Sigmoid colon (tissue), 7 donors: ENCODE data around the gene ATOX1. TPM values are rescaled to one million over a fixed set of nuclear protein-coding genes. Genes with fewer than 3 reads are reported as not detected.

Source experiments
- DNase-seq: peaks from one replicate; pipeline ENCODE4 v3.0.0-alpha.2; 2019
- H3K27ac ChIP-seq, 4 donors: fragments of 200-600 bp; sonication (generic); one replicate each; pipeline ENCODE4 v1.5.1; 2016 to 2019; ENCODE audit warnings: mild to moderate bottlenecking in 1 of 4
- H3K27me3 ChIP-seq, 3 donors: fragments of 200-600 bp; sonication (generic); one replicate each; pipeline ENCODE4 v1.5.1; 2019; ENCODE audit warnings: mild to moderate bottlenecking in 1 of 3
- H3K36me3 ChIP-seq, 4 donors: fragments of 200-600 bp; sonication (generic); one replicate each; pipeline ENCODE4 v1.5.1; 2016 to 2019
- H3K4me1 ChIP-seq, 4 donors: fragments of 200-600 bp; sonication (generic); one replicate each; pipeline ENCODE4 v1.5.1; 2017 to 2019
- H3K4me3 ChIP-seq, 4 donors: fragments of 200-600 bp; sonication (generic); one replicate each; pipeline ENCODE4 v1.5.1; 2017 to 2019; ENCODE audit warnings: mild to moderate bottlenecking in 2 of 4, moderate library complexity in 1 of 4
- H3K9me3 ChIP-seq, 4 donors: fragments of 200-600 bp in 3 of 4; sonication (generic) in 3 of 4; one replicate each; pipeline versions ENCODE4 v1.5.1 to v1.6.1; 2013 to 2019
- EP300 ChIP-seq, 4 donors: sonication (generic); formaldehyde crosslinking; IDR thresholded peaks; one replicate each; pipeline ENCODE4 v1.6.1; 2017; ENCODE audit warnings: antibody characterized with exemption in 4 of 4
- POLR2A ChIP-seq, 2 donors: fragments of 450-650 bp; IDR thresholded peaks; one replicate each; pipeline ENCODE4 v1.6.1; 2016; ENCODE audit warnings: antibody characterized with exemption in 2 of 2, mild to moderate bottlenecking in 2 of 2, moderate library complexity in 2 of 2
- POLR2AphosphoS5 ChIP-seq, 4 donors: sonication (generic); formaldehyde crosslinking; IDR thresholded peaks; one replicate each; pipeline ENCODE4 v1.6.1; 2017; ENCODE audit warnings: antibody characterized with exemption in 4 of 4
- WGBS, 2 donors: extraction: QIAGEN DNeasy Blood & Tissue Kit; methylation state at CpG; one replicate each; pipeline ENCODE4 v1.1.7; 2013; 5-methylcytosine and 5-hydroxymethylcytosine counted together
- intact Hi-C: fragments of 100-400 bp; cut with DNase I; formaldehyde crosslinking; loops from one replicate; pipeline ENCODE4 v1.15.1; 2023
- polyA plus RNA-seq, 3 donors: library from polyadenylated mRNA; stranded (reverse); fragments of 200-250 nt; gene quantifications; one replicate each; pipeline ENCODE4 v1.2.3, GENCODE V29; 2013
- total RNA-seq, 4 donors: library from RNA; depleted of rRNA; stranded (reverse); fragments of >200 nt; gene quantifications; one replicate each; pipeline ENCODE4 v1.1.0, GENCODE V29; 2016
- TF ChIP-seq, protein P1 (sequence below), 4 experiments: fragments of 450-650 bp in 3 of 4; fragments of 200-600 bp in 1 of 4; IDR thresholded peaks; one replicate each; pipeline ENCODE4 v1.5.1; 2016 to 2019; ENCODE audit warnings: antibody characterized with exemption in 4 of 4, mild to moderate bottlenecking in 3 of 4, moderate library complexity in 2 of 4
- donor health status: healthy with polysubstance abuse.
- donor health status: Bipolar disorder and iron deficiency.
- donor health status: healthy.

The ATOX1 gene
- total and polyA plus RNA-seq, 7 donors = 62.0 to 205 (median 130) TPM

DNA sequence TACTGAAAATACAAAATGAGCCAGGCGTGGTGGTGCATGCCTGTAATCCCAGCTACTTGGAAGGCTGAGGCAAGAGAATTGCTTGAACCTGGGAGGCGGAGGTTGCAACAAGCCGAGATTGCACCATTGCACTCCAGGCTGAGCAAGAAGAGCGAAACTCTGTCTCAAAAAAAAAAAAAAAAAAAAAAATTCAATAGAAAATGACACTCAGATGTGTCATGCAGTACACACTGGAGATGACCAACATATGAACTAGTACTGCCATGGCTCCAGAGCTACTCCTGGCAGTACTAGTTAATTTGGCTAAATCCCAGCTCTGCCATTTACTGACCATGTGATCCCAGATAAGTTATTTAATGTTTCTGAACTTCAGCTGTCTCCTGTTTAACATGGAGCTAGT lies 7.3 kb downstream of the ATOX1 start:
- peaks cover 0 to 18% (median 16%) of the 10 kb centered on the region in 4 donors for H3K4me1 ChIP-seq
- WGBS, 2 donors = 92 to 93% methylated on average over 4 of the region's 4 CpGs
- no peaks in the 10 kb centered on the region for H3K27me3 ChIP-seq
- intact Hi-C loops = no loop called here
- H3K4me3 ChIP-seq = no peak overlapping the region
- no peak for TF ChIP-seq EP300 (IDR thresholded peaks at IDR 0.05)
- no peak for TF ChIP-seq POLR2A (IDR thresholded peaks at IDR 0.05)
- TF ChIP-seq POLR2AphosphoS5 (IDR thresholded peaks at IDR 0.05) = no peak
- TF ChIP-seq, protein P1, sequence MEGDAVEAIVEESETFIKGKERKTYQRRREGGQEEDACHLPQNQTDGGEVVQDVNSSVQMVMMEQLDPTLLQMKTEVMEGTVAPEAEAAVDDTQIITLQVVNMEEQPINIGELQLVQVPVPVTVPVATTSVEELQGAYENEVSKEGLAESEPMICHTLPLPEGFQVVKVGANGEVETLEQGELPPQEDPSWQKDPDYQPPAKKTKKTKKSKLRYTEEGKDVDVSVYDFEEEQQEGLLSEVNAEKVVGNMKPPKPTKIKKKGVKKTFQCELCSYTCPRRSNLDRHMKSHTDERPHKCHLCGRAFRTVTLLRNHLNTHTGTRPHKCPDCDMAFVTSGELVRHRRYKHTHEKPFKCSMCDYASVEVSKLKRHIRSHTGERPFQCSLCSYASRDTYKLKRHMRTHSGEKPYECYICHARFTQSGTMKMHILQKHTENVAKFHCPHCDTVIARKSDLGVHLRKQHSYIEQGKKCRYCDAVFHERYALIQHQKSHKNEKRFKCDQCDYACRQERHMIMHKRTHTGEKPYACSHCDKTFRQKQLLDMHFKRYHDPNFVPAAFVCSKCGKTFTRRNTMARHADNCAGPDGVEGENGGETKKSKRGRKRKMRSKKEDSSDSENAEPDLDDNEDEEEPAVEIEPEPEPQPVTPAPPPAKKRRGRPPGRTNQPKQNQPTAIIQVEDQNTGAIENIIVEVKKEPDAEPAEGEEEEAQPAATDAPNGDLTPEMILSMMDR (IDR thresholded peaks at IDR 0.05) = no peak
- no peak overlapping the region for H3K27ac ChIP-seq
- DNase-seq = no peak
- H3K36me3 ChIP-seq = peaks cover 0 to 18% (median 0%) of the 10 kb centered on the region in 4 donors
- H3K9me3 ChIP-seq = no peaks in the 10 kb centered on the region

DNA sequence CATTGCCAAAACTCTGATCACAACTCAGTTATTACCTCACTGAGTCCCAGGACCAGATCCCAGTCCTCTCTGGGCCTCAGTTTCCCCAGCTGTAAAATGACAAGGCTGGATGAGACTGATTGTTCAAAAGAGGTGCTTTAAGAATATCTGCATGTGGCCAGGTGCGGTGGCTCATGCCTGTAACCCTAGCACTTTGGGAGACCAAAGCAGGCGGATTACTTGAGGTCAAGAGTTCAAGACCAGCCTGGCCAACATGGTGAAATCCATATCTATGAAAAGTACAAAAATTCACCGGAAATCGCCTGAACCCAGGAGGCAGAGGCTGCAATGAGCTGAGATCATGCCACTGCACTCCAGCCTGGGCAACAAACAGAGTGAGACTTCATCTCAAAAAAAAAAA lies 8.3 kb downstream of the ATOX1 start:
- TF ChIP-seq EP300 (IDR thresholded peaks at IDR 0.05) = no peak
- TF ChIP-seq POLR2A (IDR thresholded peaks at IDR 0.05) = no peak
- TF ChIP-seq, protein P1 (IDR thresholded peaks at IDR 0.05) = no peak
- TF ChIP-seq POLR2AphosphoS5 (IDR thresholded peaks at IDR 0.05) = no peak
- Histone ChIP-seq H3K9me3 (no peaks in the 10 kb centered on the region), H3K27ac (peak overlapping the region; percentile 19 to 59 (median 44)), H3K4me1 (peaks cover 0 to 27% (median 23%) of the 10 kb centered on the region in 4 donors), H3K4me3 (no peak overlapping the region), H3K36me3 (peaks cover 0 to 26% (median 0%) of the 10 kb centered on the region in 4 donors), H3K27me3 (no peaks in the 10 kb centered on the region)
- no peak for DNase-seq
- 93% methylated on average over 4 of the region's 4 CpGs for WGBS, 2 donors
- intact Hi-C loops = no loop called here

DNA sequence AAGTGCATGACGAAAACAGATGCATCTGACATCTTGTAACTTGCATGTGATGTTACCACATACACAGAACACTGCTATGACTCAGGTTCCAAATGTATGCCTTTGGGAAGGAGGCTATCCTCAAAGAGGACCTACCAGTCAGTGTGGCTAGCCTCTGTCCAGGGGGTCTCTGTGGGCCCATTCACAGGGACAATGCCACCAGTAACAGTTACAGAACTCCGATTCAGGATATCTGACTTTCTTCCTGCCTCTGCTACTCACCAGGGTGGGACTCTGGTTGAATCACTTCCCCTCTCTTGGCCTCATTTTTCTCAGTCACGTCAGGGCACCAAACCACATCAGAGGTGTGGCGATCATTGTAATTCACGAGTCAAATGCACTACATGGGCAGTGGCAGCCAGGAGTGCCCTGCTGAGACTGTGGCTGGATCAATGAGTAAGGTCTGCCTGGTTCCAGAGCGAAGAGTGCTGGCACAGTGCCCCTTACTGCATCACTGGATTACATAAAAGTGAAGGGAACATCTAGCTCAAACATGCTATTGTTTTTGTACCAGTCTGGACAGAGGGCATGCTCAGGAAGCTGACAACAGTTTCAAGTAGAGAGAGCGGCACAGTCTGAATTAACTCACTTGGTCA lies 13.2 kb downstream of the ATOX1 start:
- no peak overlapping the region for H3K4me3 ChIP-seq
- H3K27ac ChIP-seq = peak overlapping the region; percentile 61 to 76 (median 74)
- WGBS, 2 donors = 64 to 83% methylated on average over 7 of the region's 7 CpGs
- H3K27me3 ChIP-seq = no peaks in the 10 kb centered on the region
- TF ChIP-seq, protein P1 (IDR thresholded peaks at IDR 0.05) = no peak
- TF ChIP-seq POLR2AphosphoS5 (IDR thresholded peaks at IDR 0.05) = peak in 3 of 4 donors; percentile 37 to 59 (median 39)
- no peak for TF ChIP-seq POLR2A (IDR thresholded peaks at IDR 0.05)
- no peak for TF ChIP-seq EP300 (IDR thresholded peaks at IDR 0.05)
- peak; percentile 89 for DNase-seq
- no peaks in the 10 kb centered on the region for H3K9me3 ChIP-seq
- peaks cover 0 to 48% (median 38%) of the 10 kb centered on the region in 4 donors for H3K4me1 ChIP-seq
- intact Hi-C loops = no loop called here
- H3K36me3 ChIP-seq = peaks cover 0 to 26% (median 2%) of the 10 kb centered on the region in 4 donors

DNA sequence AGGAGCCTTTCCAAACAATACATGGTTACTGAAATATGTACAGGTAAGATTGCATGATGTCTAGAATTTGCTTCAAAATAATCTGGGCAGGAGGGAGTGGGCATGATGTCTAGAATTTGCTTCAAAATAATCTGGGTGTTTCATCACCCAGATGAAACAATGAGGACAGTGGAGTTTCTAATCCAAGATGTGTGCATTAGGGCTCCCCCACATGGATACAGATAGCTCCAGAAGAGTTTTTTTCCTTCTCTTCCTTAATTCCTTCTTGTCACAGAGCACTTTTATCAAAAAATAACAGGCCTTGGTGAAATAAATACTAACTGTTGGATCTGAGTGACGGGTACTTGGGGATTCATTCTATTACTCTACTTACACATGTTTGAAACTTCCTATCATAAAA lies 14.9 kb downstream of the ATOX1 start:
- H3K36me3 ChIP-seq = peaks cover 0 to 26% (median 2%) of the 10 kb centered on the region in 4 donors
- H3K9me3 ChIP-seq = no peaks in the 10 kb centered on the region
- intact Hi-C loops = loop anchor here (2.0 kb wide), 1 partner anchor 297 kb away; the partner anchor contains the start of gene SLC36A1
- no peak overlapping the region for H3K4me3 ChIP-seq
- TF ChIP-seq POLR2A (IDR thresholded peaks at IDR 0.05) (no peak), EP300 (IDR thresholded peaks at IDR 0.05) (no peak), POLR2AphosphoS5 (IDR thresholded peaks at IDR 0.05) (no peak)
- TF ChIP-seq, protein P1 (IDR thresholded peaks at IDR 0.05) = no peak
- peak overlapping the region in 2 of 4 donors; percentile 9 to 81 for H3K27ac ChIP-seq
- H3K4me1 ChIP-seq = peaks cover 0 to 49% (median 40%) of the 10 kb centered on the region in 4 donors
- no peak for DNase-seq
- H3K27me3 ChIP-seq = no peaks in the 10 kb centered on the region
- 89 to 94% methylated on average over 1 of the region's 1 CpG for WGBS, 2 donors
